ENCODE measurements around the gene CHD5. TPM values are rescaled to one million over a fixed set of nuclear protein-coding genes. Genes with fewer than 3 reads are reported as not detected.

Gene CHD5
- total and polyA plus RNA-seq, 4 donors: 0.10 to 0.55 (median 0.31) TPM

- TF ChIP-seq CTCF (IDR thresholded peaks at IDR 0.05; ENCODE audit: control extremely low read depth, extremely low read depth): no peak
- Histone ChIP-seq H3K4me3 (no peak overlapping the region), H3K9ac (ENCODE audit: insufficient read depth in 1 of 2, low read length in 2 of 2) (no peak overlapping the region), H3K4me1 (ENCODE audit: control insufficient read depth in 5 of 5, insufficient read depth in 5 of 5, low read length in 5 of 5) (peaks cover 0 to 4% (median 0%) of the 10 kb centered on the region in 5 donors), H3K27ac (ENCODE audit: low read depth in 1 of 2, low read length in 1 of 2) (no peak overlapping the region), H3K36me3 (ENCODE audit: control insufficient read depth in 4 of 4, insufficient read depth in 4 of 4, low read length in 4 of 4) (no peaks in the 10 kb centered on the region), H3K9me3 (ENCODE audit: control insufficient read depth in 4 of 4, insufficient read depth in 3 of 4, low read length in 3 of 4) (peaks cover 0 to 5% (median 0%) of the 10 kb centered on the region in 4 donors), H3K27me3 (ENCODE audit: control insufficient read depth in 3 of 3, insufficient read depth in 3 of 3, low read length in 2 of 3) (peaks cover 0 to 40% (median 9%) of the 10 kb centered on the region in 3 donors)
- DNase-seq (peak in 1 of 3 donors; percentile 30), ATAC-seq (ENCODE audit: insufficient read depth, low FRiP score) (peak; percentile 77)
- 4 to 6% methylated on average over 47 to 53 of the region's 53 CpGs for WGBS, 2 donors
Measured at GRCh38 chr1:6148497-6149241, 31.5 kb downstream of the CHD5 start.

- peaks cover 0 to 4% (median 0%) of the 10 kb centered on the region in 5 donors for H3K4me1 ChIP-seq (ENCODE audit: control insufficient read depth in 5 of 5, insufficient read depth in 5 of 5, low read length in 5 of 5)
- 86 to 91% methylated on average over 24 of the region's 24 CpGs for WGBS, 2 donors
- no peak overlapping the region for H3K27ac ChIP-seq (ENCODE audit: low read depth in 1 of 2, low read length in 1 of 2)
- TF ChIP-seq CTCF (IDR thresholded peaks at IDR 0.05; ENCODE audit: control extremely low read depth, extremely low read depth): no peak
- peaks cover 0 to 5% (median 0%) of the 10 kb centered on the region in 4 donors for H3K9me3 ChIP-seq (ENCODE audit: control insufficient read depth in 4 of 4, insufficient read depth in 3 of 4, low read length in 3 of 4)
- no peak overlapping the region for H3K4me3 ChIP-seq
- H3K36me3 ChIP-seq (ENCODE audit: control insufficient read depth in 4 of 4, insufficient read depth in 4 of 4, low read length in 4 of 4): no peaks in the 10 kb centered on the region
- DNase-seq: no peak
- peaks cover 0 to 40% (median 9%) of the 10 kb centered on the region in 3 donors for H3K27me3 ChIP-seq (ENCODE audit: control insufficient read depth in 3 of 3, insufficient read depth in 3 of 3, low read length in 2 of 3)
- no peak for ATAC-seq (ENCODE audit: insufficient read depth, low FRiP score)
- H3K9ac ChIP-seq (ENCODE audit: insufficient read depth in 1 of 2, low read length in 2 of 2): no peak overlapping the region
Measured at GRCh38 chr1:6145864-6146410, 34.2 kb downstream of the CHD5 start.

- H3K27me3 ChIP-seq (ENCODE audit: control insufficient read depth in 3 of 3, insufficient read depth in 3 of 3, low read length in 2 of 3): peaks cover 0 to 39% (median 9%) of the 10 kb centered on the region in 3 donors
- ATAC-seq (ENCODE audit: insufficient read depth, low FRiP score): no peak
- 54 to 89% methylated on average over 2 of the region's 2 CpGs for WGBS, 2 donors
- peaks cover 0 to 4% (median 0%) of the 10 kb centered on the region in 5 donors for H3K4me1 ChIP-seq (ENCODE audit: control insufficient read depth in 5 of 5, insufficient read depth in 5 of 5, low read length in 5 of 5)
- H3K4me3 ChIP-seq: no peak overlapping the region
- H3K9ac ChIP-seq (ENCODE audit: insufficient read depth in 1 of 2, low read length in 2 of 2): no peak overlapping the region
- TF ChIP-seq CTCF (IDR thresholded peaks at IDR 0.05; ENCODE audit: control extremely low read depth, extremely low read depth): no peak
- no peaks in the 10 kb centered on the region for H3K36me3 ChIP-seq (ENCODE audit: control insufficient read depth in 4 of 4, insufficient read depth in 4 of 4, low read length in 4 of 4)
- peaks cover 0 to 5% (median 0%) of the 10 kb centered on the region in 4 donors for H3K9me3 ChIP-seq (ENCODE audit: control insufficient read depth in 4 of 4, insufficient read depth in 3 of 4, low read length in 3 of 4)
- DNase-seq: no peak
- H3K27ac ChIP-seq (ENCODE audit: low read depth in 1 of 2, low read length in 1 of 2): no peak overlapping the region
Measured at GRCh38 chr1:6145396-6145750, 34.7 kb downstream of the CHD5 start.

All from lung (tissue), 12 donors.